Gastrocnemius medialis (tissue), 4 donors: ENCODE data around the gene HS6ST2. TPM values are rescaled to one million over a fixed set of nuclear protein-coding genes. Genes with fewer than 3 reads are reported as not detected.

ENCODE experiments used
- ATAC-seq, 2 donors: fragments of 150-250 bp; one replicate each; pipeline ENCODE4 v1.9.1; 2016
- DNase-seq, 2 donors: peaks; one replicate each; pipeline ENCODE4 v3.0.0-alpha.2; 2019
- H3K27ac ChIP-seq, 4 donors: fragments of 200-600 bp; sonication (generic); 1 replicate in 1 of 4; 2 replicates in 3 of 4; pipeline ENCODE4 v1.5.1; 2016 to 2018; ENCODE audit warnings: mild to moderate bottlenecking in 2 of 4, moderate library complexity in 1 of 4
- H3K27me3 ChIP-seq, 3 donors: fragments of 200-600 bp; sonication (generic) in 2 of 3; 1 replicate in 1 of 3; 2 replicates in 2 of 3; pipeline versions ENCODE4 v1.5.1 to v1.6.0; 2016 to 2019; ENCODE audit warnings: mild to moderate bottlenecking in 1 of 3, moderate library complexity in 1 of 3
- H3K36me3 ChIP-seq, 2 donors: fragments of 200-600 bp; sonication (generic) in 1 of 2; one replicate each; pipeline ENCODE4 v1.5.1; 2017 to 2018
- H3K4me1 ChIP-seq, 2 donors: fragments of 200-600 bp; sonication (generic) in 1 of 2; one replicate each; pipeline ENCODE4 v1.5.1; 2016 to 2017; ENCODE audit warnings: mild to moderate bottlenecking in 2 of 2
- H3K4me3 ChIP-seq, 4 donors: fragments of 200-600 bp; sonication (generic) in 3 of 4; 1 replicate in 1 of 4; 2 replicates in 3 of 4; pipeline ENCODE4 v1.5.1; 2016 to 2019; ENCODE audit warnings: mild to moderate bottlenecking in 2 of 4
- H3K9me3 ChIP-seq, 3 donors: fragments of 200-600 bp; sonication (generic) in 2 of 3; 1 replicate in 1 of 3; 2 replicates in 2 of 3; pipeline ENCODE4 v1.5.1; 2016 to 2019
- POLR2A ChIP-seq, 2 donors: fragments of 450-650 bp; IDR thresholded peaks; one replicate each; pipeline ENCODE4 v1.6.1; 2017; ENCODE audit warnings: antibody characterized with exemption in 2 of 2, mild to moderate bottlenecking in 2 of 2, moderate library complexity in 2 of 2
- in situ Hi-C, 4 donors: fragments of 200-750 bp; cut with MboI; loops; one replicate each; pipeline versions ENCODE4 v1.15.0 to v1.8.0; 2017; ENCODE audit warnings: low sequenced_read_pairs in 4 of 4
- intact Hi-C: fragments of 100-400 bp; cut with DNase I; formaldehyde crosslinking; loops from one replicate; pipeline ENCODE4 v1.15.1; 2023; ENCODE audit warnings: low total_unique reads
- total RNA-seq, 4 donors: library from RNA; depleted of rRNA; stranded (reverse); fragments of >200 nt; gene quantifications; one replicate each; pipeline versions ENCODE4 v1.1.0 to v1.2.3, GENCODE V29; 2016
- TF ChIP-seq, protein P1 (sequence below), 5 experiments: fragments of 450-650 bp in 3 of 5; fragments of 200-600 bp in 2 of 5; sonication (generic) in 2 of 5; IDR thresholded peaks in 4 of 5; conservative IDR thresholded peaks in 1 of 5; 1 replicate in 4 of 5; 2 replicates in 1 of 5; pipeline ENCODE4 v1.5.1; 2016 to 2019; ENCODE audit warnings: antibody characterized with exemption in 5 of 5, mild to moderate bottlenecking in 3 of 5, moderate library complexity in 3 of 5

Gene HS6ST2
- total RNA-seq, 4 donors from 2014 or later, result 1.9 to 2.8 (median 2.1) TPM; not detected in 1

DNA sequence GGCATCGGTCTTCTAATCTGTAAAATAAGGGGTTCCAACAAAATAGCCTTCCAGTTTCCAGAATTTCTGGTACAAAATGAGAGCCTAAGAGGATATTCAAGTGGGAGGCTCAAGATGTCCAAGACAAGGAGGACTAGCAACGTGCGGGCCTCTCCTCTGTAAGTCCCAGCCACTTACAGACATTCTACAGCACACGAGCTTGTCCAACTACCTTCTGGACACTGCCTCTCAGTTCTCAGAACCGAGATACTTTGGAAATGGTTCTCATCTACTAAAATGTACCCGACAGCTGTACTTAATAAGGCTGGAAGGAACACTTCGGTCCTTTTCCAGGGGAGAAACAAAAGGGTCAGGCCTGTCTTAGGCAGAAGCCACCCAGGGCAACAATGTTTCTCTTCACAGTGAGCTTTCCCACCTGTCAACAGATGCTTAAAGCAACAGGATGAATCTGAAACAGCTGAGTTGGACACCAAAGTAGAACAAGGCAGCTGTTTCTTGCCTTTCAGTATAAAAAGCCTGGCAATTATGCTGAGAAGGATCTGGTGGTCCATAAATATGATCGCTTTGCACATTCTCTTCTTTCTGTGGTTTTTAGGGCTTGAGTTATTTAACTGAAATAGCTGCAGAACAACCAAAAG lies 127.0 kb downstream of the HS6ST2 start:
- intact Hi-C loops (loop anchor here (5.0 kb wide), 1 partner anchor 79 kb away; no protein-coding TSS in a partner anchor), in situ Hi-C loops (no loop called here)
- Histone ChIP-seq H3K4me3 (no peak overlapping the region), H3K36me3 (no peaks in the 10 kb centered on the region), H3K9me3 (no peaks in the 10 kb centered on the region), H3K27ac (peak overlapping the region in 1 of 4 donors; percentile 28), H3K27me3 (no peaks in the 10 kb centered on the region), H3K4me1 (no peaks in the 10 kb centered on the region)
- peak in 1 of 2 donors; percentile 66 for ATAC-seq
- TF ChIP-seq, protein P1, sequence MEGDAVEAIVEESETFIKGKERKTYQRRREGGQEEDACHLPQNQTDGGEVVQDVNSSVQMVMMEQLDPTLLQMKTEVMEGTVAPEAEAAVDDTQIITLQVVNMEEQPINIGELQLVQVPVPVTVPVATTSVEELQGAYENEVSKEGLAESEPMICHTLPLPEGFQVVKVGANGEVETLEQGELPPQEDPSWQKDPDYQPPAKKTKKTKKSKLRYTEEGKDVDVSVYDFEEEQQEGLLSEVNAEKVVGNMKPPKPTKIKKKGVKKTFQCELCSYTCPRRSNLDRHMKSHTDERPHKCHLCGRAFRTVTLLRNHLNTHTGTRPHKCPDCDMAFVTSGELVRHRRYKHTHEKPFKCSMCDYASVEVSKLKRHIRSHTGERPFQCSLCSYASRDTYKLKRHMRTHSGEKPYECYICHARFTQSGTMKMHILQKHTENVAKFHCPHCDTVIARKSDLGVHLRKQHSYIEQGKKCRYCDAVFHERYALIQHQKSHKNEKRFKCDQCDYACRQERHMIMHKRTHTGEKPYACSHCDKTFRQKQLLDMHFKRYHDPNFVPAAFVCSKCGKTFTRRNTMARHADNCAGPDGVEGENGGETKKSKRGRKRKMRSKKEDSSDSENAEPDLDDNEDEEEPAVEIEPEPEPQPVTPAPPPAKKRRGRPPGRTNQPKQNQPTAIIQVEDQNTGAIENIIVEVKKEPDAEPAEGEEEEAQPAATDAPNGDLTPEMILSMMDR (IDR thresholded peaks at IDR 0.05 in 4 of 5, conservative IDR thresholded peaks at IDR 0.05 in 1 of 5), result no peak
- TF ChIP-seq POLR2A (IDR thresholded peaks at IDR 0.05), result no peak
- no peak for DNase-seq

DNA sequence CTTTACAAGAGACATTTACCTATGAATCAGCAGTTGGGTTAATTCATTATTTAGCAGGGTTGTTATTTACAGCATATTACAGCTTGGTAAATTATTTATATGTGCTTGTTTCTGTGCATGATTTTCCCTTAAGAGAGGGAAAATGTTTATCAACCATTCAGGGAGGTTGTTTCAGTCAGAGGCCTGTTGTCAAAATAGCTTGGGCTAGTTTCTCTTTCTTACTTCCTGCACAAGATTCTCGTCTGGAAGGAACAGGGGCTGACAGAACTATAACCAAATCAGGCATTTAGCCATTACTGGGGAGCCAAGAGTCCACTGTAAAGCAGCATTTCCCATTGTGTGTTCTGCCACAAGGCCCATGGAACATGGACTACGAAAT lies 135.8 kb downstream of the HS6ST2 start:
- no peaks in the 10 kb centered on the region for H3K27me3 ChIP-seq
- in situ Hi-C loops, result no loop called here
- H3K4me3 ChIP-seq, result no peak overlapping the region
- no peaks in the 10 kb centered on the region for H3K4me1 ChIP-seq
- TF ChIP-seq POLR2A (IDR thresholded peaks at IDR 0.05), result no peak
- TF ChIP-seq, protein P1 (IDR thresholded peaks at IDR 0.05 in 4 of 5, conservative IDR thresholded peaks at IDR 0.05 in 1 of 5), result no peak
- no peaks in the 10 kb centered on the region for H3K36me3 ChIP-seq
- H3K27ac ChIP-seq, result no peak overlapping the region
- H3K9me3 ChIP-seq, result no peaks in the 10 kb centered on the region
- DNase-seq, result no peak
- intact Hi-C loops, result no loop called here
- no peak for ATAC-seq

DNA sequence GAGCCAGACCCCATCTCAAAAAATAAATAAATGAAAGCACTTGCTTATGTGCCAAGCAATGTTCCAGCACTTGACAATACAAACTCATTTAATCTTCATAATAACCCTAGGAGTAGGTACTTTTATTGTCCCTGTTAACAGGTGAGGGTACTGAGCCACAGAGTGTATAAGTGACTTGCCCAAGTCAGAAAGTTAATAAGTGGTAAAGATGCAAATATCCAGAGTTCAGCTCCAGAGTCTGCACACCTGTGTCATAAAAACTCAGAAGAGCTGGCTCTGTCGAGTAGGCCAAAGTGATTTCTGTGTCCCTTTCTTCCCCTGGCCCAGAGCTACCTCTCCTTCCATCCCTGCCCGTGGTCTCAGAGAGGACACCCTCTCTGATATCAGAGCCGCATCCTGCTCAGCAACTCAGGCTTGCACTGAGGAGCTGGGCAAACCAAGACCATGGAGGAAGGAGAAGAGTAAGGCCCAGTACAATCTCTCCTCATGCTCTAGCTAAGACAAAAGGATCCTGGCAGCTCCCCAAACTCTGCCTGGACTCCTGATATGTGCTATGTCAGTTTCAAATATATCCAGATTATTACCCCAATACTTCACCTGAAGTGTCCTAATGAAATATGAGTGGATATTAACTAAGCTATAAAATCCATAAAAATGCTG lies 136.3 kb downstream of the HS6ST2 start:
- in situ Hi-C loops, result no loop called here
- intact Hi-C loops, result no loop called here
- DNase-seq (no peak), ATAC-seq (no peak)
- Histone ChIP-seq H3K4me1 (no peaks in the 10 kb centered on the region), H3K4me3 (no peak overlapping the region), H3K27me3 (no peaks in the 10 kb centered on the region), H3K27ac (no peak overlapping the region), H3K9me3 (no peaks in the 10 kb centered on the region), H3K36me3 (no peaks in the 10 kb centered on the region)
- TF ChIP-seq, protein P1 (IDR thresholded peaks at IDR 0.05 in 4 of 5, conservative IDR thresholded peaks at IDR 0.05 in 1 of 5), result no peak
- TF ChIP-seq POLR2A (IDR thresholded peaks at IDR 0.05), result no peak

DNA sequence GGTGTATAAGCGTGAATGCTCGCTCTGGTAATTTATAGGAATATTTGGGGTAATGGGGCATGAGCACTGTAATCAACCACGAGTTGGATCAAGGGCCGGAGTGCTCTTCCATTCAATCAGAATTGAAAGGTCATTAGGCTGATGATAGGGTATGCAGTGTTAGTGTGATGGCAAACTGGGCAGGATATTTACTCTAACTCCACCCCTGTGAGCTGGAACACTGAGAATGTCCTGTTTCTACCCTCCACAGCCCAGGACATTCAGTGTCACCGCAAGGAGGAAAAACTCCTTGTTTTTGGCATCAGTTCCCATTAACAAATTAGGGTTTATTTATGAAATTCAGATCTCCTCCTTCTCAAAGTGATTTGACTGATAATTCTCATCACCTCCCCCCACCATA lies 137.8 kb downstream of the HS6ST2 start:
- H3K36me3 ChIP-seq, result no peaks in the 10 kb centered on the region
- no peaks in the 10 kb centered on the region for H3K27me3 ChIP-seq
- no peak overlapping the region for H3K4me3 ChIP-seq
- ATAC-seq, result no peak
- intact Hi-C loops, result no loop called here
- TF ChIP-seq, protein P1 (IDR thresholded peaks at IDR 0.05 in 4 of 5, conservative IDR thresholded peaks at IDR 0.05 in 1 of 5), result no peak
- TF ChIP-seq POLR2A (IDR thresholded peaks at IDR 0.05), result no peak
- in situ Hi-C loops, result no loop called here
- no peaks in the 10 kb centered on the region for H3K9me3 ChIP-seq
- no peaks in the 10 kb centered on the region for H3K4me1 ChIP-seq
- no peak for DNase-seq
- H3K27ac ChIP-seq, result no peak overlapping the region
